B cell (primary cell): Measurements from ENCODE around the gene CCDC34. TPM values are rescaled to one million over a fixed set of nuclear protein-coding genes. Genes with fewer than 3 reads are reported as not detected.

Experiments
- ATAC-seq: fragments of 200-7000 bp; cut with Tn5 transposase; one replicate; pipeline ENCODE4 v1.10.0; 2021; ENCODE audit warnings: low read depth, mild to moderate bottlenecking, moderate number of reproducible peaks, moderate library complexity
- CTCF ChIA-PET: fragments of 350-600 bp; sonication (Branson Sonifier 250); formaldehyde crosslinking; loops from one replicate; lab custom pipeline; 2021; ENCODE audit warnings: antibody characterized with exemption, inconsistent platforms; lab: Charles Lee
- POLR2A ChIA-PET: fragments of 350-600 bp; sonication (Branson Sonifier 250); formaldehyde crosslinking; loops from one replicate; lab custom pipeline; 2021; ENCODE audit warnings: antibody characterized with exemption; lab: Charles Lee
- DNase-seq: peaks from one replicate; pipeline ENCODE4 v3.0.0; 2013
- H2AFZ ChIP-seq: 2 replicates; pipeline ENCODE4 v1.6.1; 2012; ENCODE audit warnings: mild to moderate bottlenecking, low read depth, low read length; ENCODE audit not compliant: insufficient read depth, poor library complexity, severe bottlenecking
- H3K27ac ChIP-seq, 2 donors: 1 replicate in 1 of 2; 2 replicates in 1 of 2; pipeline ENCODE4 v1.5.1; 2012 to 2013; ENCODE audit warnings: low read length in 2 of 2, mild to moderate bottlenecking in 2 of 2, moderate library complexity in 1 of 2
- H3K27me3 ChIP-seq, 4 experiments: fragments of 200-600 bp in 1 of 4; sonication (generic) in 1 of 4; replicated peaks in 1 of 4; 1 replicate in 2 of 4; 2 replicates in 2 of 4; pipeline versions ENCODE4 v1.6.1 to v1.7.0; 2013 to 2016; ENCODE audit warnings: low read length in 3 of 4, mild to moderate bottlenecking in 2 of 4, mixed read lengths in 1 of 4, moderate library complexity in 1 of 4; ENCODE audit not compliant: insufficient read depth in 4 of 4, control insufficient read depth in 3 of 4; ENCODE audit errors: control extremely low read depth in 1 of 4
- H3K36me3 ChIP-seq, 2 experiments: replicated peaks in 1 of 2; 1 replicate in 1 of 2; 2 replicates in 1 of 2; pipeline versions ENCODE4 v1.6.1 to v1.7.1; 2013; ENCODE audit warnings: low read length in 1 of 2; ENCODE audit not compliant: insufficient read depth in 2 of 2, control insufficient read depth in 1 of 2; ENCODE audit errors: control extremely low read depth in 1 of 2, extremely low read depth in 1 of 2
- H3K4me1 ChIP-seq, 2 donors: fragments of 200-600 bp in 1 of 2; sonication (generic) in 1 of 2; 1 replicate in 1 of 2; 2 replicates in 1 of 2; pipeline versions ENCODE4 v1.5.1 to v1.6.1; 2013 to 2017; ENCODE audit warnings: low read length in 2 of 2; ENCODE audit not compliant: control insufficient read depth in 2 of 2, insufficient read depth in 2 of 2
- H3K4me2 ChIP-seq: replicated peaks from 2 replicates; pipeline ENCODE3; 2012; ENCODE audit warnings: mild to moderate bottlenecking, low read depth, low read length; ENCODE audit not compliant: poor library complexity, severe bottlenecking
- H3K4me3 ChIP-seq, 5 experiments: fragments of 200-600 bp in 1 of 5; sonication (generic) in 1 of 5; 1 replicate in 3 of 5; 2 replicates in 2 of 5; pipeline versions ENCODE4 v1.5.1 to v1.7.0; 2011 to 2016; ENCODE audit warnings: low read length in 4 of 5, mild to moderate bottlenecking in 4 of 5, low read depth in 2 of 5, control low read depth in 1 of 5, moderate library complexity in 1 of 5; ENCODE audit not compliant: insufficient read depth in 1 of 5; ENCODE audit errors: control extremely low read depth in 1 of 5, extremely low read depth in 1 of 5
- H3K79me2 ChIP-seq: fragments of 200-600 bp; sonication (generic); one replicate; pipeline ENCODE4 v1.6.0; 2016; ENCODE audit warnings: low read length; ENCODE audit not compliant: control insufficient read depth, insufficient read depth
- H3K9ac ChIP-seq: fragments of 200-600 bp; sonication (generic); 2 replicates; pipeline ENCODE4 v1.6.1; 2017; ENCODE audit warnings: mild to moderate bottlenecking, low read length, moderate library complexity
- H3K9me3 ChIP-seq, 3 donors: one replicate each; pipeline versions ENCODE4 v1.6.1 to v1.7.1; 2013; ENCODE audit warnings: low read length in 2 of 3; ENCODE audit not compliant: control insufficient read depth in 2 of 3, insufficient read depth in 1 of 3; ENCODE audit errors: control extremely low read depth in 1 of 3
- H4K20me1 ChIP-seq: 2 replicates; pipeline ENCODE4 v1.6.0; 2012; ENCODE audit warnings: mild to moderate bottlenecking, low read length; ENCODE audit not compliant: insufficient read depth, control insufficient read depth, poor library complexity, severe bottlenecking
- H3K27ac Mint-ChIP-seq: one replicate; pipeline ENCODE4 v1.8.0; 2021; ENCODE audit warnings: mixed read lengths
- H3K27me3 Mint-ChIP-seq: one replicate; pipeline ENCODE4 v1.8.0; 2021; ENCODE audit warnings: mixed read lengths
- H3K4me1 Mint-ChIP-seq: one replicate; pipeline ENCODE4 v1.8.0; 2021; ENCODE audit warnings: mixed read lengths
- H3K4me3 Mint-ChIP-seq: one replicate; pipeline ENCODE4 v1.8.0; 2021; ENCODE audit warnings: mixed read lengths
- H3K9me3 Mint-ChIP-seq: one replicate; pipeline ENCODE4 v1.8.0; 2022; ENCODE audit warnings: mixed read lengths; ENCODE audit not compliant: insufficient read depth
- EZH2 ChIP-seq: IDR thresholded peaks from 2 replicates; pipeline ENCODE4 v1.6.1; 2012; ENCODE audit warnings: borderline replicate concordance, low read depth, mild to moderate bottlenecking, moderate library complexity, low read length; ENCODE audit not compliant: insufficient read depth, poor library complexity, severe bottlenecking
- WGBS: methylation state at CpG from one replicate; pipeline ENCODE4 v1.1.5; 2013; ENCODE audit warnings: missing lambda C conversion rate; ENCODE audit not compliant: insufficient coverage; 5-methylcytosine and 5-hydroxymethylcytosine counted together
- intact Hi-C: fragments of 100-400 bp; cut with micrococcal nuclease; formaldehyde crosslinking; loops from one replicate; pipeline ENCODE4 v1.10.0; 2022
- polyA plus RNA-seq: library from polyadenylated mRNA; depleted of rRNA; stranded (reverse); fragments of >200 nt; gene quantifications from 2 replicates; pipeline ENCODE4 v1.2.3, GENCODE V29; 2012
- total RNA-seq, 2 donors: library from RNA; stranded (reverse); fragments of 120-200 nt in 1 of 2; gene quantifications; 1 replicate in 1 of 2; 2 replicates in 1 of 2; pipeline versions ENCODE4 v1.2.3 to v1.2.4, GENCODE V29; 2013 to 2022
- TF ChIP-seq, protein P1 (sequence below): fragments of 200-600 bp; IDR thresholded peaks from one replicate; pipeline ENCODE4 v1.8.0; 2022; ENCODE audit warnings: antibody characterized with exemption, mild to moderate bottlenecking

CCDC34 gene
- total and polyA plus RNA-seq, 2 donors (not counting 1 experiment from before 2014, with no cell fraction given), result 0.94 to 4.1 TPM

DNA sequence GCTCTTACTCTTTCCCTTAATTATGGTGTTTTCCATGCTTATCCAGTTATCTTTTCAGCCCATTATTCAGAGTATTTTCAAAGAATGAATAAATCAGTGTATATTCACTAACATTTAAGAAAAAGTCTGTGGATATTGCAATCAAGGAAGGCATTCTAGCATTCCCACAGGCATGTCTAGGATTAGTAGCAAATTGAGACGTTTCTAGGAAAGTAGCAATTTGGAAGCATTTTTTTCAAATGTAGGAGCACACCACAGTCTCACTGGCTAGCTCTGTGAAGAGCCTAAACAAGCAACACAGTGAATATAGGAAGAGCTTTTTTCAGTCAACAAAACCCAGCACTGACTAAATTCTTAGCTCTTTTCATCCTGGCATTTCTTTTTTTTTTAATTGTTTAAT lies 65.4 kb downstream of the CCDC34 start:
- Histone ChIP-seq H3K27me3 (no peaks in the 10 kb centered on the region), H2AFZ (no peak overlapping the region), H3K4me1 (no peaks in the 10 kb centered on the region), H3K4me2 (no peak overlapping the region), H4K20me1 (no peaks in the 10 kb centered on the region), H3K9ac (no peak overlapping the region), H3K4me3 (no peak overlapping the region), H3K27ac (no peak overlapping the region), H3K36me3 (no peaks in the 10 kb centered on the region), H3K79me2 (no peaks in the 10 kb centered on the region), H3K9me3 (no peaks in the 10 kb centered on the region)
- Mint-ChIP-seq H3K9me3 (peaks cover 3% of the 10 kb centered on the region), H3K27ac (no peak overlapping the region), H3K27me3 (peaks cover 6% of the 10 kb centered on the region), H3K4me1 (no peaks in the 10 kb centered on the region), H3K4me3 (no peak overlapping the region)
- no CpG with 5 or more reads among the region's 1 CpG for WGBS
- CTCF ChIA-PET, result interaction anchor here (1.4 to 4.0 kb wide), 2 partner anchors 22 to 114 kb away, joined by 3 to 31 read pairs; no protein-coding TSS in a partner anchor
- DNase-seq (no peak), ATAC-seq (no peak)
- POLR2A ChIA-PET, result no interaction called here
- intact Hi-C loops, result no loop called here
- TF ChIP-seq EZH2, result no peak

DNA sequence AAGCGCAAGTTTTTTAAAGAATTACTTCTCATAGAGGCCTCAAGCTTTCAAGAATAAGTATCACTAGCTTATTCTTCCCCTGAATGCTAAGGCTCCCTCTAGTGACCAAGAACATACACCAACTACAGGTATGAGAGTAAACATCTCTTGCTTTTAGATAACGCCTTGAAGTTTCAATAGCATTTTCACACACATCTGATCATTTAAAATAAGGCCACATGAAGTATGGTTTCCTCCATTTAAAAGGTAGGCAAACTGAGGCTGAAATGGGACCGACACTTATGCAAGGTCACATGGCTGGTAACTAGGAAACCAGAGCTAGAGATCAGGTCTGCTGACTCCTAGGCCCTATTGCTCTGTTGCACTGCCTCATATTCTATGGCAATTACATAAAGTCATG lies 66.5 kb downstream of the CCDC34 start:
- H2AFZ ChIP-seq, result no peak overlapping the region
- no peaks in the 10 kb centered on the region for H3K79me2 ChIP-seq
- H3K27me3 ChIP-seq, result no peaks in the 10 kb centered on the region
- intact Hi-C loops, result no loop called here
- H3K4me2 ChIP-seq, result no peak overlapping the region
- H3K4me3 ChIP-seq, result no peak overlapping the region
- TF ChIP-seq, protein P1, sequence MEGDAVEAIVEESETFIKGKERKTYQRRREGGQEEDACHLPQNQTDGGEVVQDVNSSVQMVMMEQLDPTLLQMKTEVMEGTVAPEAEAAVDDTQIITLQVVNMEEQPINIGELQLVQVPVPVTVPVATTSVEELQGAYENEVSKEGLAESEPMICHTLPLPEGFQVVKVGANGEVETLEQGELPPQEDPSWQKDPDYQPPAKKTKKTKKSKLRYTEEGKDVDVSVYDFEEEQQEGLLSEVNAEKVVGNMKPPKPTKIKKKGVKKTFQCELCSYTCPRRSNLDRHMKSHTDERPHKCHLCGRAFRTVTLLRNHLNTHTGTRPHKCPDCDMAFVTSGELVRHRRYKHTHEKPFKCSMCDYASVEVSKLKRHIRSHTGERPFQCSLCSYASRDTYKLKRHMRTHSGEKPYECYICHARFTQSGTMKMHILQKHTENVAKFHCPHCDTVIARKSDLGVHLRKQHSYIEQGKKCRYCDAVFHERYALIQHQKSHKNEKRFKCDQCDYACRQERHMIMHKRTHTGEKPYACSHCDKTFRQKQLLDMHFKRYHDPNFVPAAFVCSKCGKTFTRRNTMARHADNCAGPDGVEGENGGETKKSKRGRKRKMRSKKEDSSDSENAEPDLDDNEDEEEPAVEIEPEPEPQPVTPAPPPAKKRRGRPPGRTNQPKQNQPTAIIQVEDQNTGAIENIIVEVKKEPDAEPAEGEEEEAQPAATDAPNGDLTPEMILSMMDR, result peak; percentile 26
- TF ChIP-seq EZH2, result no peak
- peaks cover 6% of the 10 kb centered on the region for H3K27me3 Mint-ChIP-seq
- no peak overlapping the region for H3K27ac Mint-ChIP-seq
- H4K20me1 ChIP-seq, result no peaks in the 10 kb centered on the region
- no peaks in the 10 kb centered on the region for H3K4me1 ChIP-seq
- DNase-seq (no peak), ATAC-seq (no peak)
- no peak overlapping the region for H3K9ac ChIP-seq
- peaks cover 8% of the 10 kb centered on the region for H3K9me3 Mint-ChIP-seq
- WGBS, result no CpG with 5 or more reads among the region's 3 CpGs
- ChIA-PET CTCF (interaction anchor here (0.7 to 4.0 kb wide), 10 partner anchors 8 to 190 kb away, joined by 3 to 31 read pairs (median 4); no protein-coding TSS in a partner anchor), POLR2A (no interaction called here)
- H3K4me3 Mint-ChIP-seq, result no peak overlapping the region
- H3K27ac ChIP-seq, result no peak overlapping the region
- H3K9me3 ChIP-seq, result peaks cover 1 to 6% (median 4%) of the 10 kb centered on the region in 3 donors
- no peaks in the 10 kb centered on the region for H3K4me1 Mint-ChIP-seq
- H3K36me3 ChIP-seq, result no peaks in the 10 kb centered on the region
